Neutrophil (primary cell): ENCODE results near the gene OR2C1.

Experiments
- H3K27ac ChIP-seq: fragments of 200-600 bp; sonication (generic); 2 replicates; pipeline ENCODE4 v1.5.1; 2016; ENCODE audit warnings: mild to moderate bottlenecking, moderate library complexity
- H3K27me3 ChIP-seq: fragments of 200-600 bp; sonication (generic); 2 replicates; pipeline ENCODE4 v1.6.0; 2016; ENCODE audit warnings: mild to moderate bottlenecking
- H3K36me3 ChIP-seq: fragments of 200-600 bp; sonication (generic); 2 replicates; pipeline ENCODE4 v1.5.1; 2017
- H3K4me1 ChIP-seq, 2 experiments: fragments of 200-600 bp in 1 of 2; sonication (generic) in 1 of 2; 1 replicate in 1 of 2; 2 replicates in 1 of 2; pipeline versions ENCODE4 v1.5.1 to v1.6.1; 2013 to 2016; ENCODE audit warnings: low read depth in 1 of 2, low read length in 1 of 2, mild to moderate bottlenecking in 1 of 2, moderate library complexity in 1 of 2; ENCODE audit not compliant: control insufficient read depth in 1 of 2, insufficient read depth in 1 of 2
- H3K4me3 ChIP-seq, 2 experiments: fragments of 200-600 bp in 1 of 2; sonication (generic) in 1 of 2; 1 replicate in 1 of 2; 2 replicates in 1 of 2; pipeline ENCODE4 v1.5.1; 2013 to 2016; ENCODE audit warnings: low read depth in 1 of 2, low read length in 1 of 2, mild to moderate bottlenecking in 1 of 2, moderate library complexity in 1 of 2
- H3K9me3 ChIP-seq: fragments of 200-600 bp; sonication (generic); 2 replicates; pipeline ENCODE4 v1.5.1; 2016
- CTCF ChIP-seq: fragments of 200-600 bp; sonication (generic); IDR thresholded peaks from 2 replicates; pipeline ENCODE4 v1.5.1; 2016; ENCODE audit warnings: antibody characterized with exemption

OR2C1 gene

GRCh38 chr16:3355589-3355988 is at the start of gene OR2C1:
Gene OR2C1 (plus strand): TSS chr16:3355889. CDS start chr16:3355941, 52 bp downstream.
- Histone ChIP-seq H3K4me3 (no peak within 1 kb of the TSS), H3K27ac (no peak within 1 kb of the TSS), H3K4me1 (no peaks in the 10 kb centered on the region), H3K36me3 (no peaks in the 10 kb centered on the region), H3K9me3 (no peaks in the 10 kb centered on the region), H3K27me3 (peaks cover 26% of the 10 kb centered on the region)
- no peak for TF ChIP-seq CTCF

- H3K9me3 ChIP-seq = peaks cover 6% of the 10 kb centered on the region
- no peaks in the 10 kb centered on the region for H3K27me3 ChIP-seq
- H3K27ac ChIP-seq = peak overlapping the region; percentile 89
- H3K4me1 ChIP-seq = peaks cover 12 to 18% of the 10 kb centered on the region in 2 experiments
- H3K36me3 ChIP-seq = peaks cover 9% of the 10 kb centered on the region
- no peak for TF ChIP-seq CTCF
- H3K4me3 ChIP-seq = peak overlapping the region; percentile 87 to 95
Measured at GRCh38 chr16:3306078-3306477, 49.6 kb upstream of the OR2C1 start.

- Histone ChIP-seq H3K9me3 (peaks cover 25% of the 10 kb centered on the region), H3K36me3 (peaks cover 15% of the 10 kb centered on the region), H3K27me3 (no peaks in the 10 kb centered on the region), H3K27ac (no peak overlapping the region), H3K4me3 (no peak overlapping the region), H3K4me1 (peaks cover 0 to under 1% of the 10 kb centered on the region in 2 experiments)
- TF ChIP-seq CTCF = no peak
Measured at GRCh38 chr16:3311496-3311895, 44.2 kb upstream of the OR2C1 start.

- H3K9me3 ChIP-seq = peaks cover 52% of the 10 kb centered on the region
- no peak overlapping the region for H3K27ac ChIP-seq
- peaks cover 7% of the 10 kb centered on the region for H3K36me3 ChIP-seq
- TF ChIP-seq CTCF = no peak
- H3K4me1 ChIP-seq = no peaks in the 10 kb centered on the region
- no peak overlapping the region for H3K4me3 ChIP-seq
- no peaks in the 10 kb centered on the region for H3K27me3 ChIP-seq
Measured at GRCh38 chr16:3317315-3317999, 38.2 kb upstream of the OR2C1 start.

GRCh38 chr16:3321816-3322215 is 33.9 kb upstream of the OR2C1 start:
- Histone ChIP-seq H3K9me3 (peaks cover 30% of the 10 kb centered on the region), H3K27me3 (peaks cover 7% of the 10 kb centered on the region), H3K4me3 (no peak overlapping the region), H3K27ac (no peak overlapping the region), H3K4me1 (no peaks in the 10 kb centered on the region), H3K36me3 (no peaks in the 10 kb centered on the region)
- no peak for TF ChIP-seq CTCF
